GM21619 (cell line): ENCODE data around the gene NHEJ1.

Experiments used
- ATAC-seq: cut with Tn5 transposase; IDR thresholded peaks from one replicate; pipeline ENCODE4 v1.9.1; 2021; ENCODE audit not compliant: unreplicated experiment

Gene NHEJ1

DNA sequence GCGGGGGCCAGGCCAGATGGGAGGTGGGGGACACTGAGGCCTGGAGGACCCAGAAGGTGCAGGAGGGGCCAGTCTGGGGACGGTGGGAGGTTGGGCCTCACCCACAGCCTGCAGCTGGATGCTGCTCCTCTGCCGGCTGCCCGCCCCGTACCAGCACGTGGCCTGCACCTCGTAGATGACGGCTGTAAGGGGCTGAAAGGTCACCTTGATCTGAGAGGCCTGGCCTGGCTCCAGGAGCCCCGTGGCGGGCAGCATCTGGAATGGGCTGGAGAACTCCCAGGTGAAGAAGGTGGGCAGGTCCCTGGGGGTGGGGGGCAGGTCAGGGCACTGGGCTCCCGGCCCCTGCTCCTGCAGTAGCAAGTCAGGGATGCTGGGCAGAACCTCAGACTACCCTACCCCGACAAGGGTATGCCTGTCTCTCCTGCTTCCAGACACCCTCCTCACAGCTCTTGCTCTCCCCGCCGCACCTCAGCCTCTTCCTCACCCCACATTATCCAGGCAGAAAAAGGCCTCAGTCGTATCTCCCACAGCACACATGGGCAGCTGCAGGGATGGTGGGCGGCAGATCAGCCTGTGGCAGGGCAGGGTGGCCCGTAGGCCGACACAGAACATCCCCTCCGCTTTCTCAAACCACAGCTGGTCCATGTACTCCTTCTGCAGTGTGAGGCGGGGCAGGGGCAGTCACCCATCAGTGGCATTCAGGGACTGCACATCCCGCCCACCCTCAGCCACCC is 129.4 kb downstream of the NHEJ1 start:
- ATAC-seq: no peak

DNA sequence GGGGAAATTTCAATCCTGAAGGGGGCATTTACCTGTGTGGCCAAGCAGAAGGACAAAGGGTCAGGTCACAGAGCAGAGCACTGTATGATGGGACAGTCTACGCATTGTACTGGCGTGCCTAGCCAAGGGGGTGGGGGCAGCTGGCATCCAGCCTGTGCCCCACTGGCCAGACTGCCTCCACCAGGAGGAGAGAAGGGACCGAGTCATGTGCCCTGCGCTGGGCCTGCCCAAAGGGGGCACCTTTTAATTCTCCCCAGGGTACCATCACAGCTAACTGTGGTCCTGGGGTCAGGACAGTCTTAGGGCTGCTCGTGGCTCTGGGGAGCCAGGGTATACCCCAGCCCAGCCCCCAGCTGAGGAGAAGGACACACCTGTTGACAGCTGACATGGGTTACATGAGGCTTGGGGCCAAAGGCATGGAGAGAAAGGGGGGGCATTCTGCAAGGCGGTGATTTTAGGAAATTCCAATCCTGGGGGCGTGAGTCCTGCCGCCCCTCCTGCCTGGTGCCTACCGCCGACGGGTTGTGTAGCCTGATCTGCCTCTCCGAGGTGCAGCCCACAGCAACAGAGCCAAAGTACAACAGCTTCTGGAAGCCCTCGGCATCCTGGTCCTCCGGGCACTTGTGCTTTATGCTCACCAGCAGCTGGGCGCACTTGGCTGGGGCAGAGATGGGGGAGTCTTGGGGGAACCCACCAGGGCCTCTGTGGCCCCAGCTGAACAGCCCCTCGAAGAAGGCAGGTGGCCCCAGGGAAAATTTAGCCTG is 130.3 kb downstream of the NHEJ1 start:
- no peak for ATAC-seq

DNA sequence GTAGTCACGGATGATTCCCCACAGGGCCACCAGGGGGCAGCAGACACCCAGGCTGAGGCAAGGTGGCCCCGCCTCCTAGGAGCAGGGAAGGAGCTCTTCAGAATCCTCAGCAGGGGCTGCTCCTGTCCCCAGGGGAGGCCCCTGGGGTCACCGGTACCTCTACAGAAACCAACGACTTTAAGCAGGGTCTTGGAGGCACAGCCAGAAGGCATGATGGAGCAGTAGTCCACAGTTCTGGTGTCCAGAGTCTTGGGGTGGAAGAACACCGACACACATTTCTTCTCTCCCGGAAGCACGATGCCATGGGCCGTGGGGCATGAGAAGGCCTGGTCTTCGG is 130.8 kb downstream of the NHEJ1 start:
- ATAC-seq: peak; percentile 81

DNA sequence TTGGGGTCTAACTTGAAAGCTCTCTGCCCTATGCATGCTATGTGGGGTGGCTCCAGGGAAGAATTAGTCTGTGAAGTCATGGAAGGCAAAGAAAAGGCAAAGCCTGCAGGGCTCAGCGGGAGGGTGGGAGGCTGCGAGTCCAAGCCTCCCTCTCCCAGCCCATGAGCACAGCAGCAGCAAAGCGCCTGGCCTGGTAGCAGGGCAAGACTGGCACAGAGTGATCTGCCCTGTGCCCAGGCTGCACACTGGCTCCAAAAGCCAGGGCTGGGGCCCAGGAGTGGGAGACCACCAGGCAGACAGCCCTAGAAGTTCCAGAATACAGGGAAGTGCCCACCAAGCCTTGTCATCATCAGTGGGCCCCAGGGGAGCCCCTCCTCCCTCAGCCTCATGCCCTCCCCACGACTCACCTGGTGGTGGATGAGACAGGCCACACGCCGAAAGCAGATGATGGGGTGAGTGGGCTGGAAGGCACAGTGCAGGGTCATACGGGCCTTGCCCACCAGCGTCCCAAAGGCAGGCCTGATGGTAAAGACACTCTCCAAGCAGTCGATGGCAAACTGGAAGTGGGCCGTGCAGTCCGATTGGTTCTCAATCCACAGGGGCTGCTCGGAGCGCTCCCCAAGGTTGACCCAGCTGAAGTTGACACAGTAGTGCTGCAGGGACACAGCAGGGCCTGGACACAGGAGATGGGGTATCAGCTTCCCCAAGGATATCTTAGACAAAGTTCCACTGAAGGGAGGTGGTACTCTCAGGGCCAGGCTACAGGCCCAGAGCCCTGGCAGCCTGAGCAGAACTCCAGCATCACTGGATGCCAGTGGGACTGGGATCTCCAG is 131.4 kb downstream of the NHEJ1 start:
- ATAC-seq: peak; percentile 15

DNA sequence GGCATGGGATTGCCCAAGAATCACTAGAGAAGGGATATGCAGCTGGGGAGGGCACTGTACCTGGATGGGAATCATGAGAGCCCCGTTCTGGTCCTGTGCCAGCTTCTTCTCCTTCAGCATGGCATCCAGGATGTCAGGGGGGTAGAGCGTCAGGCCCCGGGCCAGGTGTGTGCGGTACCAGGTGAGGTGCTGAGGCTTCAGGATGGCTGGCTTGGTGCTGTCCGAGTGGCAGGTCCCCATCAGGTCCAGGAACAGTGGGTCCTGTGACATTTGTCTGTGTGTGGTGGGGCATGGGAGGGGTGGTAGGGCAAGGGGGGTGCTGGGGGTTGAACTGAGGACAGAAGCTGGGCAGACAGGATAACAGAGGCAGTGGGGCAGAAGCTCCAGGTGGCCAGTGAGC is 132.5 kb downstream of the NHEJ1 start:
- no peak for ATAC-seq

DNA sequence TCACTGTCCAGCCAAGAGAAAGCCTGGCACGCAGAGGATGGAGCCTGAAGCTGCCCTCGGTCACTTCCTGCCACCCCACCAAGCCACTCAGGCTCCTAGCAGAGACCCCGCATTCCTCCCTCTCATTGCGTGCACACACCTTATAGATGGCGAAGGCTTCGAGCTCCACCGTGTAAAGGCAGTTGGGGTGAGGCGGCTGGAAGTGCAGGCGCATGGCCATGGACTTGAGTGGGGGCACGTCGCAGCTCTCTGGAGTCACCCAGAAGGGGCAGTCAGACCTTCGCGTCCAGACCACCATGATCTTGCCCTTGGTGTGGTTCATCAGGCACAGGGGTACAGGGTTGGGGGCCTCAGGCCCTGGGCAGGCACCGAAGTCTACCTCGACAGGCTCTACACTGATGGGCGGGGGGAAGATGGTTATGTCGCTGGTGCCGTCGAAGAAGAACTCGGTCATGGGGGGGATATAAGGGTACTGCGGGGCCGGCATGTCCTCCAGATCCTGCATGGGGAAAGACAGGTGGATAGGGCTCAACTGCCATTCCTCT is 133.0 kb downstream of the NHEJ1 start:
- ATAC-seq: no peak

DNA sequence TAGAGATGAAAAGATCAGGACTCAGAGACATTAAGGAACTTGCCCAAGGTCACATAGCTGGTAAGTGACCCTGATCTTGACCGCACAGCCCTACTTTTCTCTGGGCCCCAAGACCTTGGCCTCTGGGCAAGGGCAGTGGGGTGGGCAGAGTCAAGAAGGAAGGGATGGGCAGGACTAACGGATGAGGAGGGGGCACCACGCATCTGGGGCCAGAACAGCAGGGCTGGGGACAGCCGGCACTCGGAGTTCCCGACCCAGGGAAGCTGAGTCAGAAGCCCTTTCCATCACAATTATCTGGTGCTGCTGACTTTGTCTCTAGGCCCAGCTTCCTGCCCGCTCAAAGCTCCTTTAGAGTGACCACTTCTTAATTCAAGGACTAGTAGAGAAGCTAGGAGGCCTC is 133.7 kb downstream of the NHEJ1 start:
- ATAC-seq: no peak

DNA sequence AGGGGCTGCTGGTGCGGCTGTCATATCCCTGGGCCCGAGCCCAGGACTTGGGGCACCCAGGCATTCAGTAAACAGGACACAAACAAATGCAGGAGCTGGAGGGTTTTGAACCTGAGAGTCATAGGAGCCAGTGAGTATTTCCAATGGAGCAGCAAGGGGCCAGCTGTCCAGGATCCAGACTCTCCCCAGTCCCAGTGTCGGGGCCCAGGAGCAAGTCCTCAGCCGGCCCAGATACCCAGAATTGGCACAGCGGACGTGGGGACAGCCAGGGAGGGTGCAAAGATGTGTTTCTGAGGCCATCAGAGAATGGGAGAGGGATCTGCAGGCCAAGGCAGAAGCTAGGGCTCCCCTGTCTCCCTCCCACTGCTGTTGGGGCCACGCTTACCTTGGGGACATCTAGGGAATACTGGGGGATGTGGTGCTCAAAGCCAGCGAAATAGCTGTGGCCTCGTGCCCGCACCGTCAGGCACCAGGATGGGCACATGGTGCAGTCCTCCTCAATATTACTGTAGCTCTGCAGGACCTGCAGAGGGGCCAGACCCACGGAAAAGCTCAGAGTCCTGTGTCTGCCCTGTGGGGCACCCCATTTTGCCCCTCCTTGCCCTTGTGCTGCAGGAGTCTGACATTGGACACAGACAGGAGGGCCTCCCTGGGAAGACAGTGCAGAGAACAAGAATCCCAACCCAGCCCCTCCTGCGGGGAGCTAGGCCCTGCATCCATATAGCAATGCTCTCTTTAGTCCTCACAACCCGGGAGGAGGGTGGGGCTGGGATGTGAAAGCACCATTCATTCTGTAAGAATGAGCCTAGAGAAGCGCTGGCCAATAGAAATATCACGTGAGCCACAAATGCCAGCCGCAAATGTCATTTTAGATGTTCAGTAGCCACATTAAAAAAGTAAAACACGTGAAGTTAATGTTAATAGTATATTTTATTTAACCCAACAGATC is 134.7 kb downstream of the NHEJ1 start:
- no peak for ATAC-seq
